ENCODE data around the gene SF3A1. TPM values are rescaled to one million over a fixed set of nuclear protein-coding genes. Genes with fewer than 3 reads are reported as not detected.
A peak's percentile ranks its signal among the peaks of the same experiment; 100 is the strongest.

The SF3A1 gene
- total RNA-seq, 1 donor from 2014 or later, result 54.8 TPM

DNA sequence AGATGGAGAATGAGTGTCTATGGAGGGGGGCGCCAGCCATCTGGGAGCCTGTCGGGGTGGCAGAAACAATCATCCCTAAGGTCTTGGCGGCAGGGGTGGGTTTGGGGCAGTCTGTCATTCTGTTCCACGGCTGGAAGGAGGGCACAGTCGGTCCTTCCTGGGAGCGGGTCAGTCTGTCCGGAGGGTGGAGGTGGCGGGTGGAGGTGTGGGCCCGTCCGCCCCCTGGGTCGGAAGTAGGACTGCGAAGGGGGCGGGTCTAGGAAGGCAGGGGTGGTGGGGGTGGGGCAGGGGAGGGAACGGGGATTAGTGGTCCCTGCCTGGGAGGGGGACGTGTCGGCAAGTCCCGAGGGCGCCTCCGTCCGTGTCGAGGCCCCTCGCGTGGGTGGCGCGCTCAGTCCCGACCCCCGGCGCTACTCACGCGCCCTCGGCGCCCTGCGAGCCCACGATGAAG, 30.4 kb downstream of the SF3A1 start:
- Histone ChIP-seq H3K27me3 (ENCODE audit: control insufficient read depth, insufficient read depth, low read length) (no peaks in the 10 kb centered on the region), H3K36me3 (ENCODE audit: control insufficient read depth, insufficient read depth, low read length) (no peaks in the 10 kb centered on the region), H3K4me3 (ENCODE audit: low read depth, low read length) (peak overlapping the region; percentile 67)
- TF ChIP-seq CTCF (IDR thresholded peaks at IDR 0.05; ENCODE audit: insufficient read depth, low read length, poor library complexity, severe bottlenecking), result no peak
- DNase-seq (ENCODE audit: low read depth), result no peak

DNA sequence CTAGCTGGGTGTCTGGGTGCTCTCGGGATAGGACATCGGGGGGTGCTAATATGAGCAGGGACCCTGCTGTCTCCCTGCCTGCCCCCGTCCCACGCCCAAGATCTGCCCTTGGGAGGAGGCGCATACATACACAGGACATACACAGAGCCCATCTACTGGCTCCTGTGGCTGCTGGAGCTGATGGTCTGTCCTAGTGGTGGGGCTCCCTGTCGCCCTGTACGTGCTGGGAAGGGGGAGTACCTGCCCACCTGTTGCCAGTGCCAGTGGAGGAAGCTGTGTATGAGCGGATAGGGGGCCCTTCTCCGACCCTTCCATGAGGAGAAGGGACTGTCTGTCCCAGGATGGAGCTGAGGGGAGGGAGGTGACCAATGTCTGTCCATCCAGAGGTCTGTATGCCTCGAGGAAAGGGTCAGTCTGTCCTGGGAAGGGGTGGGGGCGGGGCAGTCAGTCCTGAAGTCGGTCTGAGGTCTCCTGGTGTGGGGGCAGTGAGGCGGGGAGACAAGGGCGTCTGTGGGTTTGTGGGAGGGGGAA, 30.9 kb downstream of the SF3A1 start:
- Histone ChIP-seq H3K4me3 (ENCODE audit: low read depth, low read length) (peak overlapping the region; percentile 67), H3K36me3 (ENCODE audit: control insufficient read depth, insufficient read depth, low read length) (no peaks in the 10 kb centered on the region), H3K27me3 (ENCODE audit: control insufficient read depth, insufficient read depth, low read length) (no peaks in the 10 kb centered on the region)
- DNase-seq (ENCODE audit: low read depth), result no peak
- no peak for TF ChIP-seq CTCF (IDR thresholded peaks at IDR 0.05; ENCODE audit: insufficient read depth, low read length, poor library complexity, severe bottlenecking)

DNA sequence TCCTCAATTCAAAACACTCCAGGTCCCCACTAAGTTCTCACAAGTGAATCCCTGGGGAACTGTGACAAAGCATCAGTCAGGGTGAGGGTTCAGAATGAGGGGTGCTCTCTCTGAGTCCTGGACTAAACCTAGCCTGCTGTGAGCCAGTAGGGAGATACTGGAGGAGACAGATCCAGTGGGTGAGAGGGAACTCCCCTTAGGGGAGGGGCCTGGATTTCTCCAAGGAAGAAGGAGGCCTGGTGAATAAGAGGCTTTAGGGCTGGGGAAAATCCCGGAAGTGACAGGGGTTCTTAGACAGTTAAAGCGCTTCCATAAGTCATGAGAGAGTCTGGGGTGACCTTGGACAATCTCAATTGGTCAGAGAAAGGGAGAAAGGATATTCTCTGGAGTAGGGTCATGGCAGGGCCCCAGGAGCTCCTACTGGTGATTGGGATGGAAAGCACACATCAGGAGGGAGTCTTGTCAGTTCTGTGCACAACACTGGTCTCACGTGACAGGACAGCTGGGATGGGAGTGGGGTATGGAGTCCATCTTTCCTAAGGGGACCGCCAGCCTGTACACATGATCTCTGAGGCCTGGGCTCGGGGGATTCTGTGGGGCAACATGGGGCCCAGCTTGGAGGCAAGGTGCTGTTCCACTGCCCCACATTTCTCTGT, 31.5 kb downstream of the SF3A1 start:
- Histone ChIP-seq H3K27me3 (ENCODE audit: control insufficient read depth, insufficient read depth, low read length) (no peaks in the 10 kb centered on the region), H3K36me3 (ENCODE audit: control insufficient read depth, insufficient read depth, low read length) (no peaks in the 10 kb centered on the region), H3K4me3 (ENCODE audit: low read depth, low read length) (peak overlapping the region; percentile 67)
- no peak for TF ChIP-seq CTCF (IDR thresholded peaks at IDR 0.05; ENCODE audit: insufficient read depth, low read length, poor library complexity, severe bottlenecking)
- no peak for DNase-seq (ENCODE audit: low read depth)

- Histone ChIP-seq H3K27me3 (ENCODE audit: control insufficient read depth, insufficient read depth, low read length) (no peaks in the 10 kb centered on the region), H3K36me3 (ENCODE audit: control insufficient read depth, insufficient read depth, low read length) (no peaks in the 10 kb centered on the region), H3K4me3 (ENCODE audit: low read depth, low read length) (no peak overlapping the region)
- no peak for DNase-seq (ENCODE audit: low read depth)
- TF ChIP-seq CTCF (IDR thresholded peaks at IDR 0.05; ENCODE audit: insufficient read depth, low read length, poor library complexity, severe bottlenecking), result no peak
These were observed 32.5 kb downstream of the SF3A1 start for GRCh38 chr22:30324014-30324730.

- TF ChIP-seq CTCF (IDR thresholded peaks at IDR 0.05; ENCODE audit: insufficient read depth, low read length, poor library complexity, severe bottlenecking), result no peak
- Histone ChIP-seq H3K27me3 (ENCODE audit: control insufficient read depth, insufficient read depth, low read length) (no peaks in the 10 kb centered on the region), H3K36me3 (ENCODE audit: control insufficient read depth, insufficient read depth, low read length) (no peaks in the 10 kb centered on the region), H3K4me3 (ENCODE audit: low read depth, low read length) (no peak overlapping the region)
- no peak for DNase-seq (ENCODE audit: low read depth)
These were observed 33.4 kb downstream of the SF3A1 start for GRCh38 chr22:30323246-30323645.

Measured in kidney epithelial cell (primary cell).